B cell (primary cell): ENCODE results near the gene NSRP1. TPM values are rescaled to one million over a fixed set of nuclear protein-coding genes. Genes with fewer than 3 reads are reported as not detected.

ENCODE experiments used
- ATAC-seq: fragments of 200-7000 bp; cut with Tn5 transposase; one replicate; pipeline ENCODE4 v1.10.0; 2021; ENCODE audit warnings: low read depth, mild to moderate bottlenecking, moderate number of reproducible peaks, moderate library complexity
- CTCF ChIA-PET: fragments of 350-600 bp; sonication (Branson Sonifier 250); formaldehyde crosslinking; loops from one replicate; lab custom pipeline; 2021; ENCODE audit warnings: antibody characterized with exemption, inconsistent platforms; lab: Charles Lee
- POLR2A ChIA-PET: fragments of 350-600 bp; sonication (Branson Sonifier 250); formaldehyde crosslinking; loops from one replicate; lab custom pipeline; 2021; ENCODE audit warnings: antibody characterized with exemption; lab: Charles Lee
- DNase-seq: peaks from one replicate; pipeline ENCODE4 v3.0.0; 2013
- H2AFZ ChIP-seq: 2 replicates; pipeline ENCODE4 v1.6.1; 2012; ENCODE audit warnings: mild to moderate bottlenecking, low read depth, low read length; ENCODE audit not compliant: insufficient read depth, poor library complexity, severe bottlenecking
- H3K27ac ChIP-seq, 2 donors: 1 replicate in 1 of 2; 2 replicates in 1 of 2; pipeline ENCODE4 v1.5.1; 2012 to 2013; ENCODE audit warnings: low read length in 2 of 2, mild to moderate bottlenecking in 2 of 2, moderate library complexity in 1 of 2
- H3K27me3 ChIP-seq, 4 experiments: fragments of 200-600 bp in 1 of 4; sonication (generic) in 1 of 4; replicated peaks in 1 of 4; 1 replicate in 2 of 4; 2 replicates in 2 of 4; pipeline versions ENCODE4 v1.6.1 to v1.7.0; 2013 to 2016; ENCODE audit warnings: low read length in 3 of 4, mild to moderate bottlenecking in 2 of 4, mixed read lengths in 1 of 4, moderate library complexity in 1 of 4; ENCODE audit not compliant: insufficient read depth in 4 of 4, control insufficient read depth in 3 of 4; ENCODE audit errors: control extremely low read depth in 1 of 4
- H3K36me3 ChIP-seq, 2 experiments: replicated peaks in 1 of 2; 1 replicate in 1 of 2; 2 replicates in 1 of 2; pipeline versions ENCODE4 v1.6.1 to v1.7.1; 2013; ENCODE audit warnings: low read length in 1 of 2; ENCODE audit not compliant: insufficient read depth in 2 of 2, control insufficient read depth in 1 of 2; ENCODE audit errors: control extremely low read depth in 1 of 2, extremely low read depth in 1 of 2
- H3K4me1 ChIP-seq, 2 donors: fragments of 200-600 bp in 1 of 2; sonication (generic) in 1 of 2; 1 replicate in 1 of 2; 2 replicates in 1 of 2; pipeline versions ENCODE4 v1.5.1 to v1.6.1; 2013 to 2017; ENCODE audit warnings: low read length in 2 of 2; ENCODE audit not compliant: control insufficient read depth in 2 of 2, insufficient read depth in 2 of 2
- H3K4me2 ChIP-seq: replicated peaks from 2 replicates; pipeline ENCODE3; 2012; ENCODE audit warnings: mild to moderate bottlenecking, low read depth, low read length; ENCODE audit not compliant: poor library complexity, severe bottlenecking
- H3K4me3 ChIP-seq, 5 experiments: fragments of 200-600 bp in 1 of 5; sonication (generic) in 1 of 5; 1 replicate in 3 of 5; 2 replicates in 2 of 5; pipeline versions ENCODE4 v1.5.1 to v1.7.0; 2011 to 2016; ENCODE audit warnings: low read length in 4 of 5, mild to moderate bottlenecking in 4 of 5, low read depth in 2 of 5, control low read depth in 1 of 5, moderate library complexity in 1 of 5; ENCODE audit not compliant: insufficient read depth in 1 of 5; ENCODE audit errors: control extremely low read depth in 1 of 5, extremely low read depth in 1 of 5
- H3K79me2 ChIP-seq: fragments of 200-600 bp; sonication (generic); one replicate; pipeline ENCODE4 v1.6.0; 2016; ENCODE audit warnings: low read length; ENCODE audit not compliant: control insufficient read depth, insufficient read depth
- H3K9ac ChIP-seq: fragments of 200-600 bp; sonication (generic); 2 replicates; pipeline ENCODE4 v1.6.1; 2017; ENCODE audit warnings: mild to moderate bottlenecking, low read length, moderate library complexity
- H3K9me3 ChIP-seq, 3 donors: one replicate each; pipeline versions ENCODE4 v1.6.1 to v1.7.1; 2013; ENCODE audit warnings: low read length in 2 of 3; ENCODE audit not compliant: control insufficient read depth in 2 of 3, insufficient read depth in 1 of 3; ENCODE audit errors: control extremely low read depth in 1 of 3
- H4K20me1 ChIP-seq: 2 replicates; pipeline ENCODE4 v1.6.0; 2012; ENCODE audit warnings: mild to moderate bottlenecking, low read length; ENCODE audit not compliant: insufficient read depth, control insufficient read depth, poor library complexity, severe bottlenecking
- H3K27ac Mint-ChIP-seq: one replicate; pipeline ENCODE4 v1.8.0; 2021; ENCODE audit warnings: mixed read lengths
- H3K27me3 Mint-ChIP-seq: one replicate; pipeline ENCODE4 v1.8.0; 2021; ENCODE audit warnings: mixed read lengths
- H3K4me1 Mint-ChIP-seq: one replicate; pipeline ENCODE4 v1.8.0; 2021; ENCODE audit warnings: mixed read lengths
- H3K4me3 Mint-ChIP-seq: one replicate; pipeline ENCODE4 v1.8.0; 2021; ENCODE audit warnings: mixed read lengths
- H3K9me3 Mint-ChIP-seq: one replicate; pipeline ENCODE4 v1.8.0; 2022; ENCODE audit warnings: mixed read lengths; ENCODE audit not compliant: insufficient read depth
- CTCF ChIP-seq: fragments of 200-600 bp; IDR thresholded peaks from one replicate; pipeline ENCODE4 v1.8.0; 2022; ENCODE audit warnings: antibody characterized with exemption, mild to moderate bottlenecking
- EZH2 ChIP-seq: IDR thresholded peaks from 2 replicates; pipeline ENCODE4 v1.6.1; 2012; ENCODE audit warnings: borderline replicate concordance, low read depth, mild to moderate bottlenecking, moderate library complexity, low read length; ENCODE audit not compliant: insufficient read depth, poor library complexity, severe bottlenecking
- WGBS: methylation state at CpG from one replicate; pipeline ENCODE4 v1.1.5; 2013; ENCODE audit warnings: missing lambda C conversion rate; ENCODE audit not compliant: insufficient coverage; 5-methylcytosine and 5-hydroxymethylcytosine counted together
- intact Hi-C: fragments of 100-400 bp; cut with micrococcal nuclease; formaldehyde crosslinking; loops from one replicate; pipeline ENCODE4 v1.10.0; 2022
- polyA plus RNA-seq: library from polyadenylated mRNA; depleted of rRNA; stranded (reverse); fragments of >200 nt; gene quantifications from 2 replicates; pipeline ENCODE4 v1.2.3, GENCODE V29; 2012
- total RNA-seq, 2 donors: library from RNA; stranded (reverse); fragments of 120-200 nt in 1 of 2; gene quantifications; 1 replicate in 1 of 2; 2 replicates in 1 of 2; pipeline versions ENCODE4 v1.2.3 to v1.2.4, GENCODE V29; 2013 to 2022

NSRP1 gene
- total and polyA plus RNA-seq, 2 donors (not counting 1 experiment from before 2014, with no cell fraction given) = 11.2 to 46.2 TPM

GRCh38 chr17:30230596-30231125, 114.0 kb downstream of the NSRP1 start:
- intact Hi-C loops = no loop called here
- peaks cover 39% of the 10 kb centered on the region for H3K27me3 Mint-ChIP-seq

More at GRCh38 chr17:30230596-30231125, 114.0 kb downstream of the NSRP1 start:
- no peak for TF ChIP-seq CTCF
- no peak for TF ChIP-seq EZH2
- Histone ChIP-seq H4K20me1 (no peaks in the 10 kb centered on the region), H3K27me3 (peaks cover 0 to 18% (median 10%) of the 10 kb centered on the region in 4 experiments), H3K79me2 (no peaks in the 10 kb centered on the region), H3K4me1 (peaks cover 9 to 10% of the 10 kb centered on the region in 2 donors), H3K9ac (no peak overlapping the region), H2AFZ (no peak overlapping the region), H3K4me3 (no peak overlapping the region), H3K27ac (no peak overlapping the region), H3K36me3 (no peaks in the 10 kb centered on the region), H3K9me3 (no peaks in the 10 kb centered on the region), H3K4me2 (no peak overlapping the region)
- H3K9me3 Mint-ChIP-seq = no peaks in the 10 kb centered on the region
- H3K27ac Mint-ChIP-seq = no peak overlapping the region
- H3K4me1 Mint-ChIP-seq = peaks cover 15% of the 10 kb centered on the region
- no peak overlapping the region for H3K4me3 Mint-ChIP-seq
- DNase-seq (no peak), ATAC-seq (no peak)
- WGBS = 93% methylated on average over 1 of the region's 7 CpGs
- ChIA-PET CTCF (no interaction called here), POLR2A (no interaction called here)
